GM12801 (cell line): ENCODE measurements around the gene KLHL28.

Experiments
- CTCF ChIP-seq: IDR thresholded peaks from one replicate; pipeline ENCODE4 v1.5.1; 2011; ENCODE audit warnings: control low read depth; ENCODE audit not compliant: insufficient read length; ENCODE audit errors: extremely low read depth

Gene KLHL28

GRCh38 chr14:44968714-44969113 is 7.0 kb upstream of the KLHL28 start:
- no peak for TF ChIP-seq CTCF

GRCh38 chr14:44966601-44967336 is 5.0 kb upstream of the KLHL28 start:
- TF ChIP-seq CTCF, result no peak

GRCh38 chr14:44963775-44964380 is 2.1 kb upstream of the KLHL28 start:
- no peak for TF ChIP-seq CTCF

- TF ChIP-seq CTCF, result no peak
Observed at GRCh38 chr14:44963044-44963528, 1.3 kb upstream of the KLHL28 start.

- no peak for TF ChIP-seq CTCF
Observed at GRCh38 chr14:44962334-44963043, 742 bp upstream of the KLHL28 start.

- TF ChIP-seq CTCF, result no peak
Observed at GRCh38 chr14:44961151-44961553, 595 bp downstream of the KLHL28 start.

- no peak for TF ChIP-seq CTCF
Observed at GRCh38 chr14:44960646-44961045, 1.1 kb downstream of the KLHL28 start.
